Subcutaneous abdominal adipose tissue (tissue), 5 donors: ENCODE results near the gene SSX2IP.
"Not testable (repeated sequence)": the region's sequence is repeated elsewhere in the genome, so short reads cannot be mapped to it uniquely, and the experiment has no call there.

Experiments
- H3K27ac ChIP-seq: one replicate; pipeline ENCODE4 v1.7.0; 2013; ENCODE audit warnings: low read depth, mild to moderate bottlenecking, inconsistent platforms, low read length, moderate library complexity
- H3K27me3 ChIP-seq, 5 donors: one replicate each; pipeline ENCODE4 v1.7.0; 2013; ENCODE audit warnings: low read length in 5 of 5, inconsistent platforms in 1 of 5; ENCODE audit not compliant: control insufficient read depth in 5 of 5, insufficient read depth in 4 of 5
- H3K36me3 ChIP-seq, 5 donors: one replicate each; pipeline ENCODE4 v1.7.0; 2013; ENCODE audit warnings: low read length in 5 of 5; ENCODE audit not compliant: control insufficient read depth in 5 of 5, insufficient read depth in 5 of 5
- H3K4me1 ChIP-seq, 5 donors: one replicate each; pipeline ENCODE4 v1.7.0; 2013; ENCODE audit warnings: low read length in 5 of 5, mild to moderate bottlenecking in 3 of 5, moderate library complexity in 1 of 5; ENCODE audit not compliant: control insufficient read depth in 5 of 5, insufficient read depth in 5 of 5
- H3K4me3 ChIP-seq, 5 donors: one replicate each; pipeline ENCODE4 v1.7.0; 2013; ENCODE audit warnings: low read length in 5 of 5, low read depth in 1 of 5
- H3K9ac ChIP-seq, 5 donors: one replicate each; pipeline ENCODE4 v1.7.0; 2013; ENCODE audit warnings: low read length in 5 of 5, mild to moderate bottlenecking in 4 of 5, moderate library complexity in 3 of 5
- H3K9me3 ChIP-seq, 5 donors: one replicate each; pipeline ENCODE4 v1.7.0; 2013; ENCODE audit warnings: low read length in 5 of 5; ENCODE audit not compliant: control insufficient read depth in 5 of 5
- donor health status: healthy.
- donor health status: healthy.
- donor health status: healthy.
- donor health status: healthy.
- donor health status: healthy.

Gene SSX2IP

DNA sequence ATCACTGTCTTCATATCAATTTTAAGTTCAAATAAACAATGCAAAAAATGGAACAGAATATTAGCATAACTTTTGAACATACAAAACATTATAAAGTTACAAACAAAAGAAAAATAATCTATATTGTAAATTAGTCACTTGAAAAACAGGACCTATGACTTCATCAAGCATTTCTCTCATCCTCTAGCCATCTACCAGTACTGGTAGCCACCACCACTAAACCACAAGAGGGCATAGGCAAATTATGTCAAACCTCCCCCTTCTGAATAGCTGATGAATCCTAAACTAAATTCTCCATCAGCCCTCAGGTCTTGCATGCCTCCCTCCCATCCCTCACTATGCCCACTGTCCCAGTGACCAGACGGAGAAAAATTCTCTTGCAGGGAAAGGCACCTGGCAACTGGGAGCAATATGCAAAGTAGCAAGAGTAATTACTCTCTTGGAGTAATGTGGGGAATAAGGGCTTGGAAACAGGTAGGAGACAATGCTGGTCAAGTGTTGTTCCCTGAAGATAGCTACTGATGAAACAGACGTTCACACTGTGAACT is 37.1 kb downstream of the SSX2IP start:
- Histone ChIP-seq H3K4me1 (no peaks in the 10 kb centered on the region), H3K36me3 (peaks cover 0 to 3% (median 0%) of the 10 kb centered on the region in 5 donors), H3K4me3 (no peak overlapping the region), H3K9me3 (no peaks in the 10 kb centered on the region), H3K27me3 (no peaks in the 10 kb centered on the region), H3K9ac (no peak overlapping the region), H3K27ac (no peak overlapping the region)

DNA sequence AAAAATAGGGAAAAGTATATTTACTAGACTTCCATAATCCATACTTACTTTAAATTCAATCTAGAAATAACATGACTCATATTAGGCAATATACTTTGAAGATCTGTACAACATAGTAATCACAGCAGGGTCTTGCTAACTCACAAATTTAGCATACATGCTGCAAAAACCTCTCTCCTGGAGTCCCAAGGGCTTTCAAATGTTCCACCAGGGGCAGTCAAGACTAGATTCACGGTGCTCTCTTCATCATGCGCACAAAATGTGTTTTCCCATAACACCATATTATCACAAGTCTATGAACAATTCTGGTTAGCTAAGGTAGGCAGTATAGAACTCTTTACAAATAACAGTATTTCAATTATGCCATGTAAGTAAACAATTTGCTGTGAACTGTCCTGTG is 45.8 kb downstream of the SSX2IP start:
- H3K4me3 ChIP-seq, result no peak overlapping the region
- no peaks in the 10 kb centered on the region for H3K36me3 ChIP-seq
- no peak overlapping the region for H3K27ac ChIP-seq
- H3K27me3 ChIP-seq, result no peaks in the 10 kb centered on the region
- no peaks in the 10 kb centered on the region for H3K9me3 ChIP-seq
- no peaks in the 10 kb centered on the region for H3K4me1 ChIP-seq
- no peak overlapping the region for H3K9ac ChIP-seq

DNA sequence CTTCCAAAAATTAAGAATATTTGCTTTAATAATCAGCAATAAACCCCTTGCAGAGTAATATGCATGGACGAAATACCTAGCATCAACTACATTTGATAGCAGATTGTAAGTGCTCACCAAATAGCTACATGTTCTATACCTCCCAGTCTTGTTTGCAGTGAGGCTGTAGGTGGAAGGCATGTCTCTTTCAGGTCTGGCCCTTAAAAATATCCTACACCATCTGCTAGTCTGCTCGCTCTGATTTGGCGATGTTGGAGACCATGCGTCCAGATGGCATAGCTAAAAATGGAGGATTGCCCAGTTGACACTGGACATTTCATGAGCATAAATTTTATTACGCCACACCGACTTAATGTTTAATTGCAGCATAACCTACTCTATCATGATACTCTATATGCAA is 47.1 kb downstream of the SSX2IP start:
- Histone ChIP-seq H3K4me1 (no peaks in the 10 kb centered on the region), H3K9ac (no peak overlapping the region), H3K9me3 (no peaks in the 10 kb centered on the region), H3K27me3 (no peaks in the 10 kb centered on the region), H3K36me3 (no peaks in the 10 kb centered on the region), H3K27ac (no peak overlapping the region), H3K4me3 (no peak overlapping the region)

DNA sequence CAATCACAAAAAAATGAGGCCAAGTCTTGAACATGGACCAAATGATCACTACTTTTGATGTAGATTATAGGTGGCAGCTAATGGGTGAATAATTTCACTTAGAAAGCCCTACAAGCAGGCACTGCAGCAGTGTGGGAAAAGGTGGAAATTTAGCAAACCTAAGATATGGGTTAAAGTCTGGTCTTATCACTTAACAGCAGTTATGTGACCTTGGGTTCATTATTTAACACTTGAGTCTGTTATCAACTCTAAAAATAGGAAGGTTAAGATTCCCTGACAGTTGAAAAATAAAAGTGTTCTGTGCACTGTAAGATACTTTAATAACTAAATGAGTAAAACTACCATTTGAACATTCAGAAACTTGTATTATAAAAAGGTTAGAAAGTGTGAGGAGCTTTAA is 47.5 kb downstream of the SSX2IP start:
- Histone ChIP-seq H3K4me3 (no peak overlapping the region), H3K27ac (no peak overlapping the region), H3K27me3 (no peaks in the 10 kb centered on the region), H3K9me3 (no peaks in the 10 kb centered on the region), H3K36me3 (no peaks in the 10 kb centered on the region), H3K9ac (no peak overlapping the region), H3K4me1 (no peaks in the 10 kb centered on the region)

DNA sequence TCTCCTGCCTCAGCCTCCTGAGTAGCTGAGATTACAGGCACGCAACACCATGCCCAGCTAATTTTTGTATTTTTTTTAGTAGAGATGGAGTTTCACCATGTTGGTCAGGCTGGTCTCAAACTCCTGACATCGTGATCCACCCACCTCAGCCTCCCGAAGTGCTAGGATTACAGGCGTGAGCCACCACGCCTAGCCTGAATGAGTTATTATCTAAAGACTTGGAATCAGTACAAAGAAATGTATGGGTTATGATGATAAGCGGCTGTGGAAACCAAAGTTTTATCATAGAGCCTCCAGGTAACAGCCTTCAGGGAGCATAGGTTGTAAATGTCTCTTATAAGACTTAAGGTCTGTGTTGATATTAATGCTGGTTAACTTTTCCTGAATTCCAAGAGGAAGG is 50.5 kb downstream of the SSX2IP start:
- not testable (repeated sequence) for H3K27ac ChIP-seq, H3K4me3 ChIP-seq, H3K36me3 ChIP-seq, H3K9ac ChIP-seq, H3K4me1 ChIP-seq, H3K27me3 ChIP-seq, H3K9me3 ChIP-seq

DNA sequence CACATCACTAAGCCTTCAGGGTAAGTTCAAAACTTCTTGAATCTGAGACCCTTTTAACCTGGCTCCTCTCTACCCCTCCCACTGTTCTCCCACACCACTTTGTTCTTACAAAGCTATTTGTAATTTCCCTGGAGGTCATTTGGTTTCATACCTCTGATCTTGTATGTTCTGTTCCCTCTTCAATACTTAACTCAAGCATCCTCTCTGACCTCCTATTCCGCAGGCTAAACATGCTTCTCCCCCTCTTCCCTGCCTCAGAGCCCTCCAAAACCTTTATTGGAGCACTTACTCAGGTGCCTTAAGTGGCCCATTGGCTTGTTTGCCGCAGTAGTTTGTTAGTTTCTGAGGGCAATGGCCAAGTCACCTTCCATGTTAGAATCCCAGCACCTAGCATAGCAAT is 54.8 kb downstream of the SSX2IP start:
- no peaks in the 10 kb centered on the region for H3K4me1 ChIP-seq
- peaks cover 0 to 2% (median 0%) of the 10 kb centered on the region in 5 donors for H3K9me3 ChIP-seq
- no peak overlapping the region for H3K27ac ChIP-seq
- no peak overlapping the region for H3K4me3 ChIP-seq
- no peak overlapping the region for H3K9ac ChIP-seq
- H3K36me3 ChIP-seq, result no peaks in the 10 kb centered on the region
- H3K27me3 ChIP-seq, result no peaks in the 10 kb centered on the region

DNA sequence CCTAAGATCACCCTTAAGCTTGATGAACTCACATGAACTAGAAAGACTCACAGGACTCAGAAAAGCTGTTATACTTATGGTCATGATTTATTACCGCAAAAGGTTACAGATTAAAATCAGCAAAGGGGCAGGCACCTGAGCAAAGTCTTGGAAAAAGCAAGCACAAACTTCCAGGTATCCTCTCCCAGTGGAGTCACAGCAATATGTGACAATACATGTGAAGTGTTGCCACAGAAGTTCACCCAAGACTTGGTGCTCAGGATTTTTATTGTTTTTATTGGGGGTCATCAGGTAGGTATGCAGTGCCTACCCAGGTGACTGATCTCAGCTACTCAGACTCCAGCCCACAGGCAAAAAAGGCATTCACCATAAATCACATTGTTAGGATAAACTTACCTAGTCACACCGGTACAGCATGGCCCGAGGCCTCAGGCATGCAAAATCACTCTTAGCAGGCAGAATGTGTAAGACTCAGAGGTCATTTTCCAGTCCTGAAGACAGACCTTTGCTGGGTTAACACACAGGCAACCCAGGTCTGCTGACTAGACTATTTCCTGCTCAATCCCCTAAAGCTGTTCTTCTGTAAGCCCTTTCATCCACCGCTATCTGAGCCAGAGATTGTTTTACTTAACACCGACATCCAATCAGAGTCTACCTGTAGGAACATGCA is 55.6 kb downstream of the SSX2IP start:
- Histone ChIP-seq H3K9me3 (peaks cover 0 to 2% (median 0%) of the 10 kb centered on the region in 5 donors), H3K9ac (no peak overlapping the region), H3K27ac (no peak overlapping the region), H3K36me3 (no peaks in the 10 kb centered on the region), H3K4me1 (no peaks in the 10 kb centered on the region), H3K4me3 (no peak overlapping the region), H3K27me3 (no peaks in the 10 kb centered on the region)

DNA sequence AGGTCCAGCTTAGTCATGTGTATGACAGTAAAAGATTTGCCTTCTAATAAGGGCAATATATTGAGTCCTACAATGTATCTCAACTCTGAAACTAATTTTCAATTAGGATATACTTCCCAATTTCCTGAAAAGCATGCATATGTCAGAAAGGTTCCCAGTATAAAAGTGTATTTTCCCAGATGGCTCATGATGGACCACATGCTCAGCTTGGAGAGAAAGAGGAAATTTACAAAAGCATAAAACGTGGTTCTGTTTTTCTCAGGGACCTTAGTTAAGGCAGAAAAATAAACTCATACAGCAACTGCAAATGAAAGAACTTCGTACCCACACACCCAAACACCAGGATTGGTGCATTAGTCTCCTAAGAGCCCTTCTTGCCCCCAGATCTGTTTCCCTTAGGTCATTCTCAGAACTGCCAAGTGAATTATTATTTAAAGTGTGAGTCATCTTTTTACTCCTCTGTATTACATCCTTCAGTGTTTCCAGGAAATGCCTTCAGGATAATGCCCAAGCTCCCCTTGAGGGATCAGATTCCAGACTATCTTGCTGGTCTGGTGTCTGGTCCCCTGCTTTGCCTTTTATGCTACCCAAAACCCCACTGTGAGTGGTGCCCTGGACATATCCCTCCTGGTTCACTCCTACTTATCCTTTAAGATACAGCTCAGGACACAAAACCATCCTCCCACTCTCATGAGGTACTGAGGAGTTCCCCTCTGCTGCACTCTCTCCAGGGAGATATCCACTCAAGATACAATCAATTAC is 57.4 kb downstream of the SSX2IP start:
- no peaks in the 10 kb centered on the region for H3K27me3 ChIP-seq
- H3K9ac ChIP-seq, result no peak overlapping the region

DNA sequence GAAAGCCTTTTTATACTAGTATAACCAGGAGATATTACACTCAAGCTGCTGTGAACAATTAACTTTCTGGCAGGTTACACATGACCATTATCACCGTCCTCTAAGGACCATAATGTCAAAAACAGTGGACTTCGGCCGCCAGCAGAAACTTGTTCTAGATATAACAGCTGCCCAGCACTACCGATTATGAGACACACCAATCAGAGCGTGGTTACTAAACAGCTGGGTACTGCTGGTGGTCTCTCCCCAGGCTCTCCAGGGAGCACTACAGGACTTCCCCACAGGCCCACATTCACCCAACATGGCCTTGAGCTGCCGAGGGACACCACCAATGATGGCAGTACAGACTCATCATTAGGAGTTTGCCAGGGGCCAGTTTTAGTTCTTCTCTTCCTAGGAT is 58.1 kb downstream of the SSX2IP start:
- H3K9ac ChIP-seq, result no peak overlapping the region

More for the DNA sequence above, 57.4 kb downstream of the SSX2IP start:
- Histone ChIP-seq H3K4me3 (no peak overlapping the region), H3K27ac (no peak overlapping the region), H3K4me1 (no peaks in the 10 kb centered on the region), H3K9me3 (peaks cover 0 to 2% (median 0%) of the 10 kb centered on the region in 5 donors), H3K36me3 (no peaks in the 10 kb centered on the region)

DNA sequence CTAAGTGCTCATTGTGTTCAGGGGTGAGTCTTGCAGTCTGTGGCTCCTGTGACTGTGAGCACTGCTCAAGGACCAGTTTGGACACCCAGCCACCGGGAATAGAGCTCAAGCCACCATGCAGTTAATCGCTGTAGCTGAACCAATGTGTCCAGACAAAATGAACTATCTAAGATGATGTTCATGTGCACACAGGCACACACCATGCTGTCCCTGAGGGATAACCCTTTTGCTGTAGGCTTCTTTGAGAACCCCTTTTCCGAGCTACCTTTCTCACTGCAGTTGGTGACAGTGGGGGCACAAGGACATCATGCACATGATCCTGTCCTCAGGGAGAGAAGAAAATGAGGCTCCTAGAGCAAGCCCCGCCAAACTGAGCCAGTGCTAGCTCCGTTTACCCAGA is 65.4 kb downstream of the SSX2IP start:
- no peak overlapping the region for H3K4me3 ChIP-seq
- no peak overlapping the region for H3K9ac ChIP-seq
- peaks cover 0 to 2% (median 0%) of the 10 kb centered on the region in 5 donors for H3K27me3 ChIP-seq
- H3K9me3 ChIP-seq, result no peaks in the 10 kb centered on the region
- no peak overlapping the region for H3K27ac ChIP-seq
- H3K4me1 ChIP-seq, result peaks cover 0 to 7% (median 4%) of the 10 kb centered on the region in 5 donors
- no peaks in the 10 kb centered on the region for H3K36me3 ChIP-seq

More for the DNA sequence above, 58.1 kb downstream of the SSX2IP start:
- no peaks in the 10 kb centered on the region for H3K36me3 ChIP-seq
- H3K27ac ChIP-seq, result no peak overlapping the region
- H3K4me3 ChIP-seq, result no peak overlapping the region
- peaks cover 0 to 2% (median 0%) of the 10 kb centered on the region in 5 donors for H3K9me3 ChIP-seq
- no peaks in the 10 kb centered on the region for H3K4me1 ChIP-seq
- H3K27me3 ChIP-seq, result no peaks in the 10 kb centered on the region
